ENCODE measurements around the gene GSE1.

Gene GSE1

DNA sequence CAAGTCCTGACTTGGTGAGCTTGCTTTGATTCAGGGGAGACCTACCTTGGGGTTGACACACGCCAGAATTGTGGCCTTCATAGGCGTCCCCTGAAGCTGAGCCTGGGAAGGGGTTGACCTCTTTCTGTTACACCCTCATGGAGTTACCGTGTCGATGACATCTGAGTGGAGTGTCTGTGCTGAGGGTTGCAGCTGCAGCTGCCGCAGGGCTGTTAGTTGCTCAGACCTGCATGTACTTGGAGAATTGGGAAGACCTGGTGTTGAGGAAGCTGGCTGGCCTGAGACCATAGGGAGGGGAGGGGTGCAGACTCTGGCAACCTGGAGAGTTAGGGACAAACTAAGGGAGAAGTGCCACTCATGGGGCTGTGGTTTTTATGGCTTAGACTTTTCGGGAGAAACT is 9.6 kb downstream of the GSE1 start:
- TF ChIP-seq, protein P1, sequence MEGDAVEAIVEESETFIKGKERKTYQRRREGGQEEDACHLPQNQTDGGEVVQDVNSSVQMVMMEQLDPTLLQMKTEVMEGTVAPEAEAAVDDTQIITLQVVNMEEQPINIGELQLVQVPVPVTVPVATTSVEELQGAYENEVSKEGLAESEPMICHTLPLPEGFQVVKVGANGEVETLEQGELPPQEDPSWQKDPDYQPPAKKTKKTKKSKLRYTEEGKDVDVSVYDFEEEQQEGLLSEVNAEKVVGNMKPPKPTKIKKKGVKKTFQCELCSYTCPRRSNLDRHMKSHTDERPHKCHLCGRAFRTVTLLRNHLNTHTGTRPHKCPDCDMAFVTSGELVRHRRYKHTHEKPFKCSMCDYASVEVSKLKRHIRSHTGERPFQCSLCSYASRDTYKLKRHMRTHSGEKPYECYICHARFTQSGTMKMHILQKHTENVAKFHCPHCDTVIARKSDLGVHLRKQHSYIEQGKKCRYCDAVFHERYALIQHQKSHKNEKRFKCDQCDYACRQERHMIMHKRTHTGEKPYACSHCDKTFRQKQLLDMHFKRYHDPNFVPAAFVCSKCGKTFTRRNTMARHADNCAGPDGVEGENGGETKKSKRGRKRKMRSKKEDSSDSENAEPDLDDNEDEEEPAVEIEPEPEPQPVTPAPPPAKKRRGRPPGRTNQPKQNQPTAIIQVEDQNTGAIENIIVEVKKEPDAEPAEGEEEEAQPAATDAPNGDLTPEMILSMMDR (IDR thresholded peaks at IDR 0.05; ENCODE audit: low read depth, low read length): no peak
- DNase-seq (ENCODE audit: low read depth, low spot score): no peak
- in situ Hi-C loops (cut with HindIII; ENCODE audit: low sequenced_read_pairs): no loop called here
- no peak overlapping the region for H3K4me3 ChIP-seq (ENCODE audit: low read depth, low read length)

DNA sequence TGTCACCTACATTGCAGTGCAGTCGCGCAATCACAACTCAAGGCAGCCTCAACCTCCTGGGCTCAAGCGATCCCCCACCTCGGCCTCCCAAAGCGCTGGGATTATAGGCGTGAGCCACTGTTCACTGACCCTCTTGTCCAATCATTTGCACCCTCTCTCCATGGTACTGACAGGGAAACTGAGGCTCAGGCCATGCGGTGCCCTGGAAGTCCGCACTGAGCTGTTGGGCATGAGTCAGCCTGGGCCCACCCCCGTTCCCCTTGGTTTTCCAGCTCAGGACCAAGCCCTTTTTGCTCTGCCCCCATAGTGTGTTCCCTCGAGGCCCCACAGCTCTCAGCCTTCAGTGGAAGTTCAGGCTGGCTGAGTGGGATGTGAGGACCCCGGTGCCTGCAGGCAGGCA is 10.1 kb downstream of the GSE1 start:
- TF ChIP-seq, protein P1 (IDR thresholded peaks at IDR 0.05; ENCODE audit: low read depth, low read length): no peak
- no peak for DNase-seq (ENCODE audit: low read depth, low spot score)
- in situ Hi-C loops (cut with HindIII; ENCODE audit: low sequenced_read_pairs): no loop called here
- H3K4me3 ChIP-seq (ENCODE audit: low read depth, low read length): no peak overlapping the region

DNA sequence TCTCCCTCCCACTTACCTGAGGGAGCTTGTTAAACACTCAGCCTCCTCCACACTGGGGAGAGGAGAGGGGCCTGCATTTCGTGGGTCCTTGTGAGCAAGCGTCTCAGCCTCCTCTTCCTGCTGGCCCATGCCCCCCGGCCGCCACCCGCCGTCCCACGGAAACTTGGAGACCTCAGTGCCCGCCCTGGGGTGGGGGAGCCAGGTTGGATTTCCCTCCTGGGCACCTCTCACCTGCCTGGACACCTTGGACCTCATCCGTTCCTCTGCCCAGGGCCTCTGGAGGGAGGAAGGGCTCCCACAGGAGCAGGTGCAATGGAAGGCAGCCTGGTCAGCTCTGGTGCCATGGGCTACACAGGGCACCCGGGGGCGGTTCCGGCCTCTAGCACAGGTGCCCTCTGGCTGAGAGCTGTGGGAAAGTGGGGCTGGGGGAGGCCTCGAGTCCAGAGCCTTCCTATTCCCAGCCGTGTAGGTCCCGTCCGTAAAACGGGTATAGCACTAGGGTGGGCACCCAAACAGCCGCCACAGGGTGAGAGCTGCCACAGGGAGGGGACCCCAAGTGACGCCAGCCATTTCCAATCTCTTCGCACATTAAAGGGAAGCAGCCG is 11.0 kb downstream of the GSE1 start:
- TF ChIP-seq, protein P1 (IDR thresholded peaks at IDR 0.05; ENCODE audit: low read depth, low read length): no peak
- in situ Hi-C loops (cut with HindIII; ENCODE audit: low sequenced_read_pairs): no loop called here
- no peak for DNase-seq (ENCODE audit: low read depth, low spot score)
- H3K4me3 ChIP-seq (ENCODE audit: low read depth, low read length): no peak overlapping the region

DNA sequence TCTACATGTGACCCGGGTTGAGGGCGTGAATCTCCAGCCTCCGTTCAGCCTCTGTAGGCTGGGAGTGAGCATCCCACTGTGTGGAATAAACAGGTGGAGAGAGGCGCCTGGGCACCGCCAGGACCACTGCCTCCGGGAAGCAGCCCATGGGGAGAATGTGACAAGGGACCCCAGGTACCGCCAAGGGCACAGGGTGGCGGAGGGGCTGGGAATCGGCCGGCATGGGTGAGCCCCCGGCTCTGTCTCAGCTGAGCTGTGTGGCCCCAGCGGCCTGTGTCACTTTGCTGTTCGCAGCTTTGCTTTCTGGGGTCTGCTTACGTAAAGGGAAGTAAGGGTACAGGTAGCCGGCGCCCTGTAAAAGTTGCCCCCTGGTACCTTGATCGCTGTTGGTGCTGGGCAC is 11.5 kb downstream of the GSE1 start:
- no peak for DNase-seq (ENCODE audit: low read depth, low spot score)
- TF ChIP-seq, protein P1 (IDR thresholded peaks at IDR 0.05; ENCODE audit: low read depth, low read length): no peak

DNA sequence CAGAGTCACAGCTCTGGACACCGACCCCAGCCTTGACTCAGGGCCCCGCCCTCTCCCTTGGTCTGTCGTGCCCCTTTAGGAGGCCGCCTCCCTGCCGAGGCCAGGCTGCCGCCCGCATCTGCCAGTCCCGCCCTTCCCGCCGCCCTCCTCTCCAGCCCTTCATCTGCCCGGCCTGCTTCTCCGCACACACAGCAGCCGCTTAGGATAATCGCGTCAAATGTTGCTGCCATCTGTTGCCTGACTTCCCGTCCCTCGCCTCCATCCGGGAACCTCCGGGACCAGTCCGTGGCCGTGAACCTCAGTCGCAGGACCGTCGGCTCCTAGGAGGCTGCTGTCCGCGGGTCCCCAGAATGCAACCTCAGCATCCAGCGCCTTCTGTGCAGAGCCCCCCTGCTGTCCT is 11.9 kb downstream of the GSE1 start:
- in situ Hi-C loops (cut with HindIII; ENCODE audit: low sequenced_read_pairs): no loop called here
- DNase-seq (ENCODE audit: low read depth, low spot score): no peak

More for the DNA sequence above, 11.5 kb downstream of the GSE1 start:
- H3K4me3 ChIP-seq (ENCODE audit: low read depth, low read length): no peak overlapping the region
- in situ Hi-C loops (cut with HindIII; ENCODE audit: low sequenced_read_pairs): no loop called here

DNA sequence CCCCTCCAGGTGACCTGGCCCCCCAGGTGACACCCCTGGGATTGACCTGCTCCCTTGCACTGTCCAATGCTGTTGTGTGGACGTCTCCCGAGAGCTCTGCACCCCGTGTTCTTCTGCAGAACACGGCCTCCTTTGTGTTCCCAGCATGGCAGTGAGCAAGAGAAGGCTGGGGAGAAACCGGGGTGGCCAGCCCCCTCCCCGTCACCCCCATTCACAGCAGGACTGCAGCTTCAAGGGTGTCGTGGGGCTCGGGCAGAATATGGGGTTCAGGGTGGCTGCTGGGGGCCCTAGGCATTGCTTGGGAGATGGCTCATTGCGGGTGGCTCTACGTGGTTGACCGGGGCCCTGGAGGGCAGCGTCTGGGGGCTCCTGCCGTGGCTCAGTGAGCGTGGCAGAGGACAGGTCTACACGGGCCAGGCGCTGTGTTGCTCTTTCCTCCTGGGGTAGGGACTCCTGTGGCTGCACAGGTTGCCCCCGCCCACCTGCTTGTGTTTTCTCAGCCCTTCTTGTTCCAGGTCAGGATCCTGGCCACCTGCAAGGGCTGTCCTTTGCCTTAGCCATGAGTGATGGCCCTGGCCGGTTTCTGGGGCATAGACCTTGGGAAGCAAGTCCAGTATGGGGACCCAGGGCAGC is 12.5 kb downstream of the GSE1 start:
- no peak for DNase-seq (ENCODE audit: low read depth, low spot score)
- H3K4me3 ChIP-seq (ENCODE audit: low read depth, low read length): no peak overlapping the region
- TF ChIP-seq, protein P1 (IDR thresholded peaks at IDR 0.05; ENCODE audit: low read depth, low read length): no peak
- in situ Hi-C loops (cut with HindIII; ENCODE audit: low sequenced_read_pairs): no loop called here

More for the DNA sequence above, 11.9 kb downstream of the GSE1 start:
- TF ChIP-seq, protein P1 (IDR thresholded peaks at IDR 0.05; ENCODE audit: low read depth, low read length): no peak
- H3K4me3 ChIP-seq (ENCODE audit: low read depth, low read length): no peak overlapping the region

Data from astrocyte of the spinal cord (primary cell).